Islet of Langerhans (tissue), 1 donor: Measurements from ENCODE around the gene C12orf43.
"Not testable (repeated sequence)": the region's sequence is repeated elsewhere in the genome, so short reads cannot be mapped to it uniquely, and the experiment has no call there.

Experiments used
- FAIRE-seq: peaks from one replicate; lab custom pipeline; 2011; peaks lifted over from hg19 to GRCh38; lab: Jason Lieb, UNC

The C12orf43 gene

DNA sequence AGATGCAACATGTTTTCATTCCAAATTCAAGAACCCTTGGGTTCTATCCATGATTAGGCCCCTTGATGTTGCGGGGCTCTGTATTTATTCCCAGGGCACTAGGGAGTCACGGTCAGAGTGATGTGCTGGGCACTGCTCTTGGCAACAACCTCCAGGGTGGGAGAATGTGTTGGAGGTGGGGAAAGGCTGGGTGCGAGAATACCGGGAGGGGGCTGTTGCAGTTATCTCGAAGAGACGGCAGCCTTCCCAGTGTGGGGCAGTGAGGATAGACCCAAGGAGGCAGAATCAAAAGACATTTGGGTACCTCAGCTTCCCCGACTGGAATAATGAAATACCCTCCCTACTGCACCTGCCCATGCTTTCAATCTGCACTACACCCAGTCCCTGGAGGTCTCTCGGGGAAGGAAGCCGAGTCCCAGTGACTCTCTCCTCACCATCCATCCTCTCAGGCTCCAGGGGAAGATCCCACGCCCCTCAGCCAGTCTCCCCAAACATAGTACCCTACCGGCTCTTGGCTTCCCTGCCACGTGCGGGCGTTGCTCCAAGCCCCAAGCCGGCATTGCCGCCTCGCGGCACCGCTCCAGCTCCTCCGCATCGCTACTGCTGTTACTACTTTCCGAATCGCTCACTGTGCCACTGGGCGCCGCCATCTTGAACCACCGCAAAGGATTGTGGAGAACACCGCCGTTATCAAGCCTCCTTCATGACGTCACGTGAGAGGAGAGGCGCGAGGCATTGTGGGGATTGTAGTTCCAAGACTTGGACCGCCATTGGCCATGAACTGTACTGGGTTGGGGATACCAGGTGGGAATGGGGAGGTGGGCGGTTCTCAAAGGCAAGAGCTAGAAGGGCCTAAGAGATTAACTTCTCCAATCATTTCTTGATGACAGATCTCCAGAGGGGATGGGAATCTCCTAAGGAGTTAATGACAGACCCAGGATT is at the start of gene C12orf43:
C12orf43 (minus strand) TSS at position 663 of the 942 bp plus-strand sequence; CDS start at position 650, 13 bp downstream.
- FAIRE-seq, result no peak

GRCh38 chr12:121065345-121065744 is 49.1 kb upstream of the C12orf43 start:
- no peak for FAIRE-seq

- not testable (repeated sequence) for FAIRE-seq
Observed at GRCh38 chr12:121064586-121064985, 48.3 kb upstream of the C12orf43 start.

GRCh38 chr12:121064116-121064515 is 47.8 kb upstream of the C12orf43 start:
- no peak for FAIRE-seq

DNA sequence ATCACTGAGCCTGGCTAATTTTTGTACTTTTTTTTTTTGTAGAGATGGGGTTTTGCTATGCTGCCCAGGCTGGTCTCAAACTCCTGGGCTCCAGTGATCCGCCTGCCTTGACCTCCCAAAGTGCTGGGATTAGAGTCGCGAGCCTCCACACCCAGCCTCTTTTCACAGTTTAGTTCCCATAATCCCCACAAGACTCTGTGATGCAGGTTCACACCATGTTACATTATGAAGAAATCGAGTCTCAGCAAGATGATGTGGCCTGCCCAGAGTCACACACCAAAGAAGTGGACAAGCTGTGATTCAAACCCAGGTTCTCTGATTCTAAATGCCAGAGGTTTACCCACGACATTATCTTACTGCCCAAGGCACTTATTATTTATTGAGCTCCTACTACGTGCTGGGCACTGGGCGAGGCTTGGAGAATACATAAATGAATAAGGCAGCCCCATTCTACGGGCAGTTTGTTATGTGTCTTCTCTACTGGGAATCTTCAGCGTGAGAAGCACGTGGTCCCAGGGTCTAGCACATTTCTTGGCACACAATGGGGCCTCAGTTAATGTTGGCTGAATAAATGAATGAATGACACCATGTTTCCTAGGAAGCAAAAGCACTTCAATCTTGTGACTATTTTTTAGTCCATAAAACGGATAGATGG is 46.2 kb upstream of the C12orf43 start:
- FAIRE-seq, result no peak

DNA sequence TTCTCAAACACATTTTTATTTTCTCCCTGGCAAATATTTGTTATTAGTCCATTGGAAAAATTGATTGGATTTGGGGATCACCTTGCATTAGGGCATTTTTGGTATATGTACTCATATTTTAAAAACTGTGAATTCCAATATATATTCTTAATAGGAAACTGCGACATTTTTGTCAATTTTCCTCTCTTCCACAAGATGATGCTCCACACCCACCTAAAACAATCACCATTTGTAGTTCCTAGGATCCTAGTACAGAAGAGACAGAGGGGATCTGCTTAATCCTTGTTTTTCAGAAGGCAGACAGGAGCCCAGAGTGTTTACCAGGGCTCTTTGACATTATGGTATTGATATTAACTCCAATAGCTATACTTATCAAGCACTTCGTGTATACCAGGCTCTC is 45.5 kb upstream of the C12orf43 start:
- FAIRE-seq, result no peak

GRCh38 chr12:121060149-121061001 is 44.1 kb upstream of the C12orf43 start:
- FAIRE-seq, result no peak

DNA sequence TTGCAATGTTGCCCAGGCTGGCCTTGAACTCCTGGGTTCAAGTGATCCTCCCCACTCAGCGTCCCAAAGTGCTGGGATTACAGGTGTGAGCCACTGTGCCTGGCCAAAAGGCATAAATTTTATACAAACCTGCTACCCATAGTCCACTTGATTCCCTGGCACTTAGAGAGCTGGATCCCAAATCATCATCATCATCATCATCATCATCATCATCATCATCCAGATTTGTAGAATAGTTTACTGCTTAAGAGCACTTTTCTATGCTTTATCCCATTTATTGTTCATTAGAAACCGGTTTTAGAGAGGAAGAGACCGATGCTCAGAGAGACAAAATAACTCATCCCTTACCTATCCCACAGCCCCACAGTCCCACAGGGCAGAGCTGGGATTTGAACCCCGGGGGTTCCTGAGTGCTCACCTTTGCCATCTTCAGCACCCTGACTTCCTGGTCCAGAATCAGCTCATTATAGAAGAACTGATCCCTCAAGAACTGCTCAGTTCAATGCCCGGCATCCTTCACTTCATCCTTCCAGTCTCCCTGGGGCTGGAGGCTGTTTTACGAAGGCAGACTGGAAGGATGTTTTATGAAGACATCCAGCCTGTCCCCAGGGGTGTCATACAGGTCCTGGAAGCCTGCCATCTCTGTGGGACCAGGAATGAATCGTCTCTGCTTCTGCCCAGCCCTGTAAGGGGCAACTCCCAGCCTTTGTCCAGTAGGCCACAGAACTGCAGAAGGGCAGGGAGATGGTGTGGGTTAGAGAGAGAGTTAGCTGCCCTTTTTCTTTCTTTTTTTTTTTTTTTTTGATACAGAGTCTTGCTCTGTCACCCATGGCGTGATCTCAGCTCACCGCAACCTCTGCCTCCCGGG is 43.0 kb upstream of the C12orf43 start:
- FAIRE-seq, result no peak

- FAIRE-seq, result no peak
Observed at GRCh38 chr12:121057794-121058193, 41.5 kb upstream of the C12orf43 start.

DNA sequence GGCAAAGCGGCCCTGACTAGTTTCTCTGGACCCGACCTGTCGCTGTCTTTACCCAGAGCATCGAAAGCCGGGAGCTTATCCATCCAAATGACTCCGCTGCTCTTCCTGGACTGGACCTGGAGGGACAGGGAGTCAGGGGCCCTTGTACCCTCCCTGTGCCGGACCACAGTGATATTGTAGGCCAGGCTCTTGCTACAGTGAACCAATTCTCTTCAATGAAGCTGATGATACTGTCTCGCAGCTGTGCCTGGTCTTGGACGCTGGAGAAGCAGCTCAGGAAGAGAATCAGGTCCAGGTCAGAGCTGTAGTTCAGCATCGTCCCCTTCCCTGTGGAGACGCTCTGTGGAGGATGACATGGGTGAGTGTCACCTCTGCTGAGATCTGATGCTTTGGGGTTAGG is 37.4 kb upstream of the C12orf43 start:
- FAIRE-seq, result no peak

DNA sequence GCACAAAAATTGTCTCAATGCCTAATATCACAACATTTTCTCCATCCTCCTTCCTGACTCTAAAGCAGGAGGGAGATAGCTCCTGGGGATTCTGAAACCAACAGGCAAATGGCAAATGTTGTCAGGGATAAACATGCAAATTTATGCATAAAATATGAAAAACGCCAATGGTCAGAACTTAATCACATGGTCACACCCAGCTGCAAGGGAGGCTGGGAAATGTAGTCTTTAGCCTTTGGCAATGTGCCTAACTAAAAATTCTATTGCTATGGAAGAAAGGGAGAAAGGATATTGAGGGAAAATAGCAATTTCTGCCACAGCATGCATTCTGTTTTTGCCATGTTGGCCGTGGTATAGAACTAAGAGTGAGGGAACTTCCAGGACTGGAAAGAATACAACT is 34.4 kb upstream of the C12orf43 start:
- no peak for FAIRE-seq

- FAIRE-seq, result no peak
Observed at GRCh38 chr12:121048442-121048841, 32.2 kb upstream of the C12orf43 start.

DNA sequence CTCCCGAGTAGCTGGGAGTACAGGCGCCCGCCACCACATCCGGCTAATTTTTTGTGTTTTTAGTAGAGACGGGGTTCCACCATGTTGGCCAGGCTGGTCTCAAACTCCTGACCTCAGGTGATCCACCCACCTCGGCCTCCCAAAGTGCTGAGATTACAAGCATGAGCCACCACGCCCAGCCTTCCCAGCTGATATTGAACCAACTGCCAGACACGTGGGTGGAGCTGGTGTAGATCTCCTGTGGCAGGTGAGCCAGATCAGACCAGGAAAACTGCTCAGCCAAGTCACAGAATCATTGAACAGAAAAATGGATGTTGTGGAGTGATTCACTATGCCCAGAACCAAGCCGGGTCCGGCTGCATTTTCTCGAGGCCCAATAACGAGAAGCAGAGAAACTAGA is 31.1 kb upstream of the C12orf43 start:
- not testable (repeated sequence) for FAIRE-seq

- no peak for FAIRE-seq
Observed at GRCh38 chr12:121043067-121043466, 26.8 kb upstream of the C12orf43 start.

GRCh38 chr12:121038861-121039668 is 22.8 kb upstream of the C12orf43 start, which contains the start of gene OASL:
Gene OASL (minus strand): TSS chr12:121039246. CDS start chr12:121038971, 275 bp downstream.
- FAIRE-seq, result no peak

DNA sequence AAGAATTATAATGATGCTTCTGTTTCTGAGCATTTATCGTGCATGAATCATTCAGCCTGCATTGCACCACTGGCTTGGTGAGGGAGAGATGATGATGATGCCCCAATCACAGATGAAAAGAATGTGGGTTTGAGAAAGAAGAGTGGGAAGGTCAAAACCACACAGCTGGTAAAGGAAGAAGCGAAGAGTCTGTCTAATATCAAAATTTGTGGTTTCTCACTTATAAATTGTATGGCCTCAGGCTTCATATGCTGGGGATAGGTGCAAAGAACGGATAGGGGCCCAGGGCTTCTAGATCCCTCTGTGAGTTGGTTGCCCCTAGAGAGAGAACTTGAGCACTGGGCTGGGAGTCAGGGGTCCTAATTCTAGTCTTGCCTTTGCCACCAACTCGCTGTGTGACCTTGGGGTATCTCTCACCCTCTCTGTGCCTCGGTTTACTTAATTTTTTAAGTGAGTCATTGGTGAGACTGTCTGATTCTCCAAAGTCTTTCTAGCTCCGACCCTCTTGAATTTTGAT is 20.6 kb upstream of the C12orf43 start:
- no peak for FAIRE-seq

- FAIRE-seq, result no peak
Observed at GRCh38 chr12:121034616-121035305, 18.5 kb upstream of the C12orf43 start.

DNA sequence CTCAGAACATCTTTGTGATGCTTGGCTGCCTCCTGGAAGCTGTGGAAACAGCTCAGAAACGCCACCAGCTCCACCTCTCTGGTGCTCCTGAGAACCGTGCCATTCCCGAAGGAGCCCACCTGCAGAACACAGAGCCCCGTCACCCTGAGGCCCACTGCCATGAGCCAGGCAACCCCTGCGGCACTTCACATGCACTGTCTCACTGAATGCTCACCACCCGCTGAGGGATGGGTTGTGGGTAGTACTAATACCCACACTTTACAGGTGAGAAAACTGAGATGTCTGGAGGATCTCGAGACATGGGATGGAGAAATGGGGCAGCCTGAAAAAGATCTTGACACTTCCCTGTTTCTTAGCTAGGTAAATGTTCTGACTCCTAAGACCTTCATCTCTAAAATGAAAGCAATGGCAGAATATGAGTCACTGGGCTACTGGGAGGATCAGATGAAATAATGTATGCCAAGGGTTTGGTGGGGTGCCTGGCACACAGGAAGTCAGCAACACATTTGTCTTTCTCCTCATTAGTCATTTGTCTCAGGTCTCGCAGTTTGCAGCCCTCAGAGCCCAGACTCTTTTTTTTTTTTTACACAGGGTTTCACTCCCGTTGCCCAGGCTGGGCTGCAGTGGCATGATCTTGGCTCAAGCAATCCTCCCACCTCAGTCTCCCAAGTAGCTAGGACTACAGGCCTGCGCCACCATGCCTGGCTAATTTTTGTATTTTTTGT is 17.5 kb upstream of the C12orf43 start:
- no peak for FAIRE-seq
